Measurements from ENCODE around the gene PXT1.

Gene PXT1

DNA sequence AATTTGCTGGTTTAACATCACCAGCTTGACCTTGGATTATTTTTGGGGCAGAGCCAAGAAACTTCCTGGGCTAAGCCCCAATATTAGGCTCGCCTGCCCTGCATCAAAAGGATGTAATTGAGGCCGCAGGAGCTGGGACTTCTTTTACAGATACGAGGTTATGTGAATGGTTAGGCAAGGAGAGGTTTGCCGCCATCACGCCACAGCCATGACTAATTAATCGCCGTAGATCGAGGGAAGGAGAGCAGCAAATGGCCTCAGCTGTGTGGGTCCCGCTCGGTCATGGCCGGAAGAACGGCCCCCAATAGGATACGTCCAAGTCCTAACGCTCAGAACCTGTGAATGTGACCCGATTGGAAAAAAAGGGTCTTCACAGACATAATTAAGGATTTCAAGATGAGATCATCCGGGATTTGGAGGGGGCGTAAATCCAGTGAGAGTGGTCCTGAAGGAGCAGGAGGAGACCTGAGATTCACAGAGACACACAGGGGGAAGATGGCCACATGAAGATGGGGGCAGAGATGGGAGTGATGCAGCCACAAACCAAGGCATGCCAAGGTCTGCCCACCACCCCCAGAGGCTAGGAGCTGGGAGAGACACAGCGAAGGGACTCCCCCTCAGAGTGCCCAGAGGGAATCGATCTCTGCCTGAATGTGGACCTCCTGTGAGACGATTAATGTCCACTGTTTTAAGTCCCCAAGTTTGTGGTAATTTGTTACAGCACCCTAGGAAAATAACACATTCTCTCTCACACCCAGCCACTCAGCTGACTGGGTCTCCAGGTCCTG lies 96.0 kb downstream of the PXT1 start:
- DNase-seq (ENCODE audit: low read depth), result no peak

DNA sequence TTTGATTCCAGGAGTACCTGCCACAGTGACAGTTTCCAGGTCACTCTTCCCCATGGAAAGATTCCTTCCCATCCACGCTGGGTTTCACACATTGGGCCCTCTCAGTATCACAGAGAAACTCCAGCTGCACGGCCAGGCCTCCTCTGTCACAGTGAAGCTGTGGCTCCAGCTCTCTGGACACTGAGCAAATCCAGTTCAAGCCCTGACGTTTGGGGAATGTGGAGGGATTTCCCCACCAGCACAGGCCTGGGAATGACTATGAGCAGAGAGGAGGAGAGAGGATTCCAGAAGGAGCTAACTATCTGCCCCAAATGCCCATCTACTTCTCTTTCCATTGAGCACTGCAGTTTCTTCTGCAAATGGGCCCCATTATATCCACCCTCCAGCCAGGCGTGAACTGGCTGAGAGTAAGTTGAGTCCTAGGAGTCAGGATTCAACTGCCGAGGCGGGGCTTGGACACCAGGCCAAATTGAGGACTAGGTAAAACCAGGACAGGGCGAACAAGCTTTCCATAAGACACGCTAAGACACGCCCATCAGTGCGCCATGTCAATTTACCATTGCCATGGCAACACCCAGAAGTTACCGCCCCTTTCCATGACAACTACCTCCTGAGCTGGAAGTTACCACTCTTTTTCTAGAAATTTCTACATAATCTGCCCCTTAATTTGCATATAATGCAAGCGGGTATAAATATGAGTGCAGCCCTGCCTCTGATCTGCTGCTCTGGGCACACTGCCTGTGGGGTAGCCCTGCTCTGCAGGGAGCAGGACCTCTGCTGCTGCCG lies 96.8 kb downstream of the PXT1 start:
- DNase-seq (ENCODE audit: low read depth), result no peak

GRCh38 chr6:36343109-36343680 lies 99.5 kb downstream of the PXT1 start:
- no peak for DNase-seq (ENCODE audit: low read depth)

GRCh38 chr6:36340618-36341454 lies 101.8 kb downstream of the PXT1 start:
- DNase-seq (ENCODE audit: low read depth), result no peak
